Measurements from ENCODE around the gene UGT1A10. TPM values are rescaled to one million over a fixed set of nuclear protein-coding genes. Genes with fewer than 3 reads are reported as not detected.

Gene UGT1A10
- total RNA-seq, 1 experiment from 2014 or later = not detected

- Histone ChIP-seq H3K23me2 (ENCODE audit: insufficient read length, low read depth, low read length, poor library complexity, severe bottlenecking) (no peaks in the 10 kb centered on the region), H2BK20ac (ENCODE audit: low read depth, low read length, poor library complexity, severe bottlenecking) (no peak overlapping the region), H3K4me1 (ENCODE audit: insufficient read depth, low read length) (no peaks in the 10 kb centered on the region), H2AFZ (ENCODE audit: low read length) (no peak overlapping the region), H4K8ac (replicated peaks; ENCODE audit: insufficient read length, low read depth, low read length) (no peak overlapping the region), H3K9ac (ENCODE audit: extremely low read depth, insufficient read length, low read length) (no peak overlapping the region), H3K4ac (ENCODE audit: low read depth, low read length) (no peak overlapping the region), H3K18ac (ENCODE audit: insufficient read length, low read depth, low read length) (no peak overlapping the region), H2BK120ac (ENCODE audit: low read depth, low read length, poor library complexity, severe bottlenecking) (no peak overlapping the region), H3K9me3 (ENCODE audit: control insufficient read depth, low read depth, low read length) (no peaks in the 10 kb centered on the region), H4K91ac (ENCODE audit: insufficient read length, low read depth, low read length) (no peak overlapping the region), H3K4me2 (ENCODE audit: insufficient read depth, insufficient read length, low read length) (no peak overlapping the region), H4K20me1 (ENCODE audit: control insufficient read depth, insufficient read depth, insufficient read length) (no peaks in the 10 kb centered on the region), H2AK5ac (ENCODE audit: insufficient read length, low read length) (no peak overlapping the region), H2BK12ac (ENCODE audit: insufficient read length, low read depth, low read length) (no peak overlapping the region), H3K56ac (ENCODE audit: insufficient read length, low read depth, low read length) (no peak overlapping the region), H3K23ac (ENCODE audit: insufficient read length, low read depth, low read length) (no peak overlapping the region), H2BK15ac (ENCODE audit: low read depth, low read length) (no peak overlapping the region), H3K27ac (ENCODE audit: insufficient read length, low read depth, low read length) (no peak overlapping the region), H3K79me2 (ENCODE audit: insufficient read depth, low read length) (no peaks in the 10 kb centered on the region), H3K14ac (ENCODE audit: insufficient read depth, low read length) (no peak overlapping the region), H3T11ph (ENCODE audit: low read length) (no peak overlapping the region), H3K79me1 (ENCODE audit: insufficient read depth, low read depth, low read length, poor library complexity, severe bottlenecking) (no peaks in the 10 kb centered on the region), H4K5ac (ENCODE audit: insufficient read length, low read depth, low read length) (no peak overlapping the region), H3K27me3 (ENCODE audit: insufficient read depth, low read length) (no peaks in the 10 kb centered on the region), H2BK5ac (ENCODE audit: insufficient read length, low read length) (no peak overlapping the region)
- Mint-ChIP-seq H3K9me3 (peaks cover 0 to 3% of the 10 kb centered on the region in 2 experiments; a peak in 1 of 5 replicates), H3K27ac (no peak overlapping the region), H3K4me1 (no peaks in the 10 kb centered on the region), H3K4me3 (no peak overlapping the region), H3K36me3 (ENCODE audit: insufficient read depth in 1 of 3, low read depth in 3 of 3) (no peaks in the 10 kb centered on the region; a peak in 1 of 7 replicates), H3K27me3 (ENCODE audit: low read depth) (peaks cover 8% of the 10 kb centered on the region)
- WGBS (ENCODE audit: extremely low coverage, insufficient read length, low lambda C conversion rate) = no CpG with 5 or more reads among the region's 4 CpGs
- no peak for TF ChIP-seq CTCF (conservative IDR thresholded peaks at IDR 0.05)
- no peak for DNase-seq
Measured at GRCh38 chr2:233761040-233761769, 125.0 kb downstream of the UGT1A10 start.
